Prostate gland (tissue), 2 donors: ENCODE data around the gene UBE2D2. TPM values are rescaled to one million over a fixed set of nuclear protein-coding genes. Genes with fewer than 3 reads are reported as not detected.

ENCODE experiments used
- DNase-seq: peaks from one replicate; pipeline ENCODE4 v3.0.0-alpha.2; 2019; ENCODE audit warnings: low spot score
- H3K27ac ChIP-seq, 2 donors: fragments of 200-600 bp; sonication (generic); 2 replicates each; pipeline ENCODE4 v1.5.1; 2017 to 2019
- H3K27me3 ChIP-seq: fragments of 200-600 bp; sonication (generic); replicated peaks from 2 replicates; pipeline ENCODE4 v1.5.1; 2019; ENCODE audit not compliant: insufficient read depth
- H3K36me3 ChIP-seq, 2 donors: fragments of 200-600 bp; sonication (generic); 1 replicate in 1 of 2; 2 replicates in 1 of 2; pipeline versions ENCODE4 v1.5.1 to v1.8.1; 2017 to 2019
- H3K4me1 ChIP-seq: fragments of 200-600 bp; sonication (generic); replicated peaks from 2 replicates; pipeline ENCODE4 v1.5.1; 2019
- H3K4me3 ChIP-seq, 2 donors: fragments of 200-600 bp; sonication (generic); 2 replicates each; pipeline ENCODE4 v1.5.1; 2017 to 2019
- H3K9me3 ChIP-seq: fragments of 200-600 bp; sonication (generic); 2 replicates; pipeline ENCODE4 v1.5.1; 2017
- CTCF ChIP-seq, 4 experiments: fragments of 200-600 bp in 2 of 4; fragments of 450-650 bp in 2 of 4; sonication (generic) in 2 of 4; IDR thresholded peaks; 1 replicate in 3 of 4; 2 replicates in 1 of 4; pipeline ENCODE4 v1.5.1; 2016 to 2019; ENCODE audit warnings: antibody characterized with exemption in 4 of 4, mild to moderate bottlenecking in 2 of 4, moderate library complexity in 2 of 4
- POLR2A ChIP-seq: fragments of 450-650 bp; IDR thresholded peaks from one replicate; pipeline ENCODE4 v1.6.1; 2016; ENCODE audit warnings: antibody characterized with exemption, mild to moderate bottlenecking
- POLR2AphosphoS5 ChIP-seq: sonication (generic); formaldehyde crosslinking; IDR thresholded peaks from one replicate; pipeline ENCODE4 v1.6.1; 2017; ENCODE audit warnings: antibody characterized with exemption
- WGBS: methylation state at CpG from one replicate; pipeline ENCODE4 v1.1.5; 2018; 5-methylcytosine and 5-hydroxymethylcytosine counted together
- intact Hi-C: fragments of 100-400 bp; cut with DNase I; formaldehyde crosslinking; loops from one replicate; pipeline ENCODE4 v1.14.2; 2022
- total RNA-seq, 2 donors: library from RNA; depleted of rRNA; stranded (reverse); fragments of >200 nt; gene quantifications; one replicate each; pipeline ENCODE4 v1.1.0, GENCODE V29; 2016

UBE2D2 gene
- total RNA-seq, 2 donors from 2014 or later = 90.3 to 96.3 TPM

GRCh38 chr5:139551191-139551889 lies 9.8 kb upstream of the UBE2D2 start:
- TF ChIP-seq POLR2A = no peak
- TF ChIP-seq CTCF (IDR thresholded peaks at IDR 0.05) = no peak
- TF ChIP-seq POLR2AphosphoS5 = no peak
- H3K9me3 ChIP-seq = no peaks in the 10 kb centered on the region
- H3K27ac ChIP-seq = no peak overlapping the region
- WGBS = 62% methylated on average over 2 of the region's 2 CpGs
- no peak for DNase-seq
- H3K27me3 ChIP-seq = no peaks in the 10 kb centered on the region
- H3K4me1 ChIP-seq = no peaks in the 10 kb centered on the region
- no peak overlapping the region for H3K4me3 ChIP-seq
- intact Hi-C loops = no loop called here
- H3K36me3 ChIP-seq = no peaks in the 10 kb centered on the region

GRCh38 chr5:139552893-139553575 lies 8.1 kb upstream of the UBE2D2 start:
- Histone ChIP-seq H3K4me1 (no peaks in the 10 kb centered on the region), H3K27ac (no peak overlapping the region), H3K4me3 (no peak overlapping the region), H3K9me3 (no peaks in the 10 kb centered on the region), H3K27me3 (no peaks in the 10 kb centered on the region), H3K36me3 (no peaks in the 10 kb centered on the region)
- no peak for TF ChIP-seq POLR2AphosphoS5
- no peak for TF ChIP-seq CTCF (IDR thresholded peaks at IDR 0.05)
- no peak for TF ChIP-seq POLR2A
- 86% methylated on average over 11 of the region's 11 CpGs for WGBS
- intact Hi-C loops = no loop called here
- no peak for DNase-seq

GRCh38 chr5:139554264-139554663 lies 6.9 kb upstream of the UBE2D2 start:
- no peak for DNase-seq
- WGBS = 85% methylated on average over 4 of the region's 4 CpGs
- no peak overlapping the region for H3K4me3 ChIP-seq
- H3K27me3 ChIP-seq = no peaks in the 10 kb centered on the region
- H3K4me1 ChIP-seq = no peaks in the 10 kb centered on the region
- no peaks in the 10 kb centered on the region for H3K36me3 ChIP-seq
- intact Hi-C loops = no loop called here
- no peaks in the 10 kb centered on the region for H3K9me3 ChIP-seq
- H3K27ac ChIP-seq = no peak overlapping the region
- TF ChIP-seq POLR2A (no peak), POLR2AphosphoS5 (no peak), CTCF (IDR thresholded peaks at IDR 0.05) (no peak)

GRCh38 chr5:139557811-139558210 lies 3.3 kb upstream of the UBE2D2 start:
- Histone ChIP-seq H3K36me3 (no peaks in the 10 kb centered on the region), H3K27ac (no peak overlapping the region), H3K4me1 (no peaks in the 10 kb centered on the region), H3K27me3 (no peaks in the 10 kb centered on the region), H3K9me3 (no peaks in the 10 kb centered on the region), H3K4me3 (no peak overlapping the region)
- no peak for DNase-seq
- TF ChIP-seq CTCF (IDR thresholded peaks at IDR 0.05) = no peak
- TF ChIP-seq POLR2A = no peak
- no peak for TF ChIP-seq POLR2AphosphoS5
- intact Hi-C loops = no loop called here
- WGBS = 74% methylated on average over 2 of the region's 2 CpGs
